ENCODE results near the gene JPT2. TPM values are rescaled to one million over a fixed set of nuclear protein-coding genes. Genes with fewer than 3 reads are reported as not detected.

The JPT2 gene
- total and polyA plus RNA-seq, 10 of the 15 experiments (the other 5 are each of a cell fraction or from before 2014, with no cell fraction given), result 11.7 to 78.4 (median 48.4) TPM

DNA sequence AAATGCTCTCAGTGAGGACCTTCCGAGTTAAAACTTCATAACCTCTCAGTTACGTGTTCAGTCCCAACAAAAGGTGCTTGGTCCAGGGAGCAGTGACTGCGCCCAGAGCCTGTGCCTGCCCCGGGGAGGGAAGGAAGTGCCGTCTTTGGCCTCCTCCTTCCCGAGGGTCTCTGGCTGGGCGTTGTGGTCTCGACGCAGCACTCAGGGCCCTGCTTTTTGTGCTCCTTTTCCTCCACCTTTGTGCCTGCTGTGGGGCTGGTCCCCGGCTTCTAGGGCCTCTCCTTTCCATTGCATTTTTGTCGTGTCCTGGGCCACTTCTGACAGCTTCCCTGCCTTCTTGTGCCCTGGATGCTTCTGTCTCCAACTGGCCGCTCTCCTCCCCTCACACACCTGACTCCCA, 36.8 kb upstream of the JPT2 start:
- no peak for TF ChIP-seq RB1 (IDR thresholded peaks at IDR 0.05; ENCODE audit: borderline replicate concordance)
- DNase-seq (ENCODE audit: low read depth, low spot score) (no peak), ATAC-seq (no peak), FAIRE-seq (no peak)
- Histone ChIP-seq H3K4me1 (ENCODE audit: control insufficient read depth, insufficient read depth, low read length) (no peaks in the 10 kb centered on the region), H3K4me3 (no peak overlapping the region), H4K20me1 (ENCODE audit: control insufficient read depth, insufficient read depth) (no peaks in the 10 kb centered on the region), H3K79me2 (ENCODE audit: control insufficient read depth, insufficient read depth, low read length) (no peaks in the 10 kb centered on the region), H3K4me2 (ENCODE audit: control insufficient read depth, insufficient read depth) (no peak overlapping the region), H3K36me3 (ENCODE audit: control insufficient read depth in 2 of 2, insufficient read depth in 2 of 2, low read length in 1 of 2) (peaks cover 6 to 36% of the 10 kb centered on the region in 2 experiments; a peak in 3 of 4 replicates), H3K27ac (ENCODE audit: control insufficient read depth, insufficient read depth) (no peak overlapping the region), H2AFZ (ENCODE audit: control insufficient read depth, low read depth, low read length) (no peak overlapping the region), H3K27me3 (replicated peaks in 1 of 2; ENCODE audit: control insufficient read depth in 2 of 2, insufficient read depth in 2 of 2, low read length in 1 of 2) (no peaks in the 10 kb centered on the region), H3K9me3 (replicated peaks; ENCODE audit: control insufficient read depth, insufficient read depth, low read length) (no peaks in the 10 kb centered on the region), H3K9ac (ENCODE audit: control insufficient read depth, insufficient read depth, low read length) (no peak overlapping the region)
- RAD21 ChIA-PET (ENCODE audit: unreplicated experiment), result no interaction called here
- CTCF ChIA-PET, result no interaction called here
- POLR2A ChIA-PET, result interaction anchor here (1.1 kb wide), 1 partner anchor 30 kb away, joined by 4 read pairs; the partner anchor contains the start of gene IFT140
- WGBS (ENCODE audit: insufficient coverage, insufficient replicate concordance, low lambda C conversion rate, missing lambda C conversion rate), result over 99% methylated on average over 12 of the region's 12 CpGs
- SMC1A ChIA-PET (ENCODE audit: uncharacterized antibody, unreplicated experiment), result no interaction called here
- intact Hi-C loops (cut with micrococcal nuclease; ENCODE audit: unreplicated experiment), result no loop called here
- BruUV-seq (replicated peaks), result no TSS peak
- in situ Hi-C loops (cut with MboI), result no loop called here

DNA sequence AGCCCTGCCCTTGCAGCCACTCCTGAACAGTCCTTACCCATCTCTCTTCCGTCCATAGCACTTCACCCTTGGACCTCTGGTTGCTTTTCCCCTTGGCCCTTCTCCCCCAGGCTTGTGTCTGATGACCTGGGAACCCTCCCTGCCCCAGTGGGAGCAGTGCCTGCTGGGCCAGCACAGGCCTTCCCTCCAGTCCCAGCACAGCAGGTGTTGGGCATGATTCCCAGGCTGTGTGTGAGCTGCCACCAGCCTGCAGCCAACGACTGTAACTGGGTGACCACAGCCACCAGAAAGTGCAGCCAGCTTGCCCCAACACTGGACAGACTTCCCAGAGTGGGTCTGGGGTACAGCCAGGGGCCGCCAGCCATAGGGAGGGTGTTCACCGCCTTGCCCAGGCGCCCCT, 35.9 kb upstream of the JPT2 start:
- no peak overlapping the region for H2AFZ ChIP-seq (ENCODE audit: control insufficient read depth, low read depth, low read length)
- H3K27ac ChIP-seq (ENCODE audit: control insufficient read depth, insufficient read depth), result no peak overlapping the region
- ChIA-PET SMC1A (ENCODE audit: uncharacterized antibody, unreplicated experiment) (no interaction called here), CTCF (no interaction called here), POLR2A (no interaction called here), RAD21 (ENCODE audit: unreplicated experiment) (no interaction called here)
- WGBS (ENCODE audit: insufficient coverage, insufficient replicate concordance, low lambda C conversion rate, missing lambda C conversion rate), result 83% methylated on average over 5 of the region's 5 CpGs
- H3K9me3 ChIP-seq (replicated peaks; ENCODE audit: control insufficient read depth, insufficient read depth, low read length), result no peaks in the 10 kb centered on the region
- DNase-seq (ENCODE audit: low read depth, low spot score), result no peak
- no peak overlapping the region for H3K4me2 ChIP-seq (ENCODE audit: control insufficient read depth, insufficient read depth)
- no peak for FAIRE-seq
- intact Hi-C loops (cut with micrococcal nuclease; ENCODE audit: unreplicated experiment) (no loop called here), in situ Hi-C loops (cut with MboI) (no loop called here)
- no peaks in the 10 kb centered on the region for H3K4me1 ChIP-seq (ENCODE audit: control insufficient read depth, insufficient read depth, low read length)
- H3K79me2 ChIP-seq (ENCODE audit: control insufficient read depth, insufficient read depth, low read length), result no peaks in the 10 kb centered on the region
- no peak overlapping the region for H3K4me3 ChIP-seq
- no peak for ATAC-seq
- peaks cover 6 to 36% of the 10 kb centered on the region in 2 experiments; a peak in 3 of 4 replicates for H3K36me3 ChIP-seq (ENCODE audit: control insufficient read depth in 2 of 2, insufficient read depth in 2 of 2, low read length in 1 of 2)
- H3K9ac ChIP-seq (ENCODE audit: control insufficient read depth, insufficient read depth, low read length), result no peak overlapping the region
- no TSS peak for BruUV-seq (replicated peaks)
- H3K27me3 ChIP-seq (replicated peaks in 1 of 2; ENCODE audit: control insufficient read depth in 2 of 2, insufficient read depth in 2 of 2, low read length in 1 of 2), result no peaks in the 10 kb centered on the region
- H4K20me1 ChIP-seq (ENCODE audit: control insufficient read depth, insufficient read depth), result no peaks in the 10 kb centered on the region
- TF ChIP-seq RAD21 (IDR thresholded peaks at IDR 0.05; ENCODE audit: insufficient read depth, low read depth, low read length), result no peak
- TF ChIP-seq, protein P1, sequence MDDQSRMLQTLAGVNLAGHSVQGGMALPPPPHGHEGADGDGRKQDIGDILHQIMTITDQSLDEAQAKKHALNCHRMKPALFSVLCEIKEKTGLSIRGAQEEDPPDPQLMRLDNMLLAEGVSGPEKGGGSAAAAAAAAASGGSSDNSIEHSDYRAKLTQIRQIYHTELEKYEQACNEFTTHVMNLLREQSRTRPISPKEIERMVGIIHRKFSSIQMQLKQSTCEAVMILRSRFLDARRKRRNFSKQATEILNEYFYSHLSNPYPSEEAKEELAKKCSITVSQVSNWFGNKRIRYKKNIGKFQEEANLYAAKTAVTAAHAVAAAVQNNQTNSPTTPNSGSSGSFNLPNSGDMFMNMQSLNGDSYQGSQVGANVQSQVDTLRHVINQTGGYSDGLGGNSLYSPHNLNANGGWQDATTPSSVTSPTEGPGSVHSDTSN (IDR thresholded peaks at IDR 0.05; ENCODE audit: insufficient replicate concordance, low read depth, low read length), result no peak
- TF ChIP-seq SUZ12 (IDR thresholded peaks at IDR 0.05; ENCODE audit: unreplicated experiment), result no peak
- TF ChIP-seq, protein P2, sequence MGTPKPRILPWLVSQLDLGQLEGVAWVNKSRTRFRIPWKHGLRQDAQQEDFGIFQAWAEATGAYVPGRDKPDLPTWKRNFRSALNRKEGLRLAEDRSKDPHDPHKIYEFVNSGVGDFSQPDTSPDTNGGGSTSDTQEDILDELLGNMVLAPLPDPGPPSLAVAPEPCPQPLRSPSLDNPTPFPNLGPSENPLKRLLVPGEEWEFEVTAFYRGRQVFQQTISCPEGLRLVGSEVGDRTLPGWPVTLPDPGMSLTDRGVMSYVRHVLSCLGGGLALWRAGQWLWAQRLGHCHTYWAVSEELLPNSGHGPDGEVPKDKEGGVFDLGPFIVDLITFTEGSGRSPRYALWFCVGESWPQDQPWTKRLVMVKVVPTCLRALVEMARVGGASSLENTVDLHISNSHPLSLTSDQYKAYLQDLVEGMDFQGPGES (IDR thresholded peaks at IDR 0.05), result no peak
- no peak for TF ChIP-seq CREB1 (IDR thresholded peaks at IDR 0.05; ENCODE audit: low read depth)
- TF ChIP-seq CBX5 (IDR thresholded peaks at IDR 0.05; ENCODE audit: low read depth), result no peak
- TF ChIP-seq RBBP5 (conservative IDR thresholded peaks at IDR 0.05), result no peak
- TF ChIP-seq ZNF622 (IDR thresholded peaks at IDR 0.05), result no peak
- TF ChIP-seq SUPT20H (IDR thresholded peaks at IDR 0.05; ENCODE audit: borderline replicate concordance, control insufficient read depth, low read depth, low read length), result no peak
- TF ChIP-seq NFXL1 (IDR thresholded peaks at IDR 0.05; ENCODE audit: borderline replicate concordance), result no peak
- TF ChIP-seq LARP7 (IDR thresholded peaks at IDR 0.05), result no peak
- TF ChIP-seq IKZF2 (IDR thresholded peaks at IDR 0.05), result no peak
- no peak for TF ChIP-seq TCF12 (IDR thresholded peaks at IDR 0.05; ENCODE audit: low read depth, low read length)
- TF ChIP-seq MXI1 (IDR thresholded peaks at IDR 0.05; ENCODE audit: low read depth, low read length), result no peak
